MM.1S (cell line): ENCODE measurements around the gene UBE2E1.

Experiments
- EZH2 ChIP-seq: fragments of 300-600 bp; sonication (generic); optimal IDR thresholded peaks from 2 replicates; pipeline ENCODE3; 2017; ENCODE audit warnings: low read depth, mild to moderate bottlenecking, antibody characterized with exemption, low read length, mixed read lengths
- TF ChIP-seq, protein P1 (sequence below): fragments of 300-600 bp; sonication (generic); IDR thresholded peaks from 2 replicates; pipeline ENCODE4 v1.5.1; 2016; ENCODE audit warnings: antibody characterized with exemption, low read length, mixed read lengths

DNA sequence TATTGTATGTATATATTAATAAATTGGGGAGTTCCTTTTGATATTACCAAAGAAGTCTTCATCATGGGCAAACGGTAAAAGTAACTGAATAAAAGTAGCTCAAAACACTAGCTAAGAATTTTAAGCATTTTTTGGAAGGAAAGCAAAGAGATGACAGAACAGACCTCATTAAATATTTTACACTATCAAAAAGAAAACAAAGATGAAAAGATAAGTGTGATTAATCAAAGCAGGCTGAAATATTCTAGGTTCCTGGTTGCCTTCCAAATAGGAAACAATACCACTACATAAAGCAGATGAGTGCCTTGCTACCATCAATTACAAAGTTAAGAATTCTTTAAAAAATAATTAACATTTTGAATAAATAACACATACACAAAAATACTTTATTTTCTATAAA is 107.4 kb downstream of the UBE2E1 start:
- TF ChIP-seq EZH2 = no peak
- TF ChIP-seq, protein P1, sequence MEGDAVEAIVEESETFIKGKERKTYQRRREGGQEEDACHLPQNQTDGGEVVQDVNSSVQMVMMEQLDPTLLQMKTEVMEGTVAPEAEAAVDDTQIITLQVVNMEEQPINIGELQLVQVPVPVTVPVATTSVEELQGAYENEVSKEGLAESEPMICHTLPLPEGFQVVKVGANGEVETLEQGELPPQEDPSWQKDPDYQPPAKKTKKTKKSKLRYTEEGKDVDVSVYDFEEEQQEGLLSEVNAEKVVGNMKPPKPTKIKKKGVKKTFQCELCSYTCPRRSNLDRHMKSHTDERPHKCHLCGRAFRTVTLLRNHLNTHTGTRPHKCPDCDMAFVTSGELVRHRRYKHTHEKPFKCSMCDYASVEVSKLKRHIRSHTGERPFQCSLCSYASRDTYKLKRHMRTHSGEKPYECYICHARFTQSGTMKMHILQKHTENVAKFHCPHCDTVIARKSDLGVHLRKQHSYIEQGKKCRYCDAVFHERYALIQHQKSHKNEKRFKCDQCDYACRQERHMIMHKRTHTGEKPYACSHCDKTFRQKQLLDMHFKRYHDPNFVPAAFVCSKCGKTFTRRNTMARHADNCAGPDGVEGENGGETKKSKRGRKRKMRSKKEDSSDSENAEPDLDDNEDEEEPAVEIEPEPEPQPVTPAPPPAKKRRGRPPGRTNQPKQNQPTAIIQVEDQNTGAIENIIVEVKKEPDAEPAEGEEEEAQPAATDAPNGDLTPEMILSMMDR = no peak
